Neural progenitor cell (in vitro differentiated cells): ENCODE data around the gene ZNF83.

Experiments used
- CTCF ChIP-seq: fragments of 200-600 bp; sonication (generic); IDR thresholded peaks from 2 replicates; pipeline ENCODE4 v1.5.1; 2017; ENCODE audit warnings: antibody characterized with exemption, mild to moderate bottlenecking
- EZH2 ChIP-seq: fragments of 200-600 bp; sonication (generic); IDR thresholded peaks from 2 replicates; pipeline ENCODE4 v1.6.1; 2017; ENCODE audit warnings: antibody characterized with exemption, mild to moderate bottlenecking, moderate library complexity
- EZH2phosphoT487 ChIP-seq: fragments of 200-600 bp; sonication (generic); IDR thresholded peaks from 2 replicates; pipeline ENCODE4 v1.6.1; 2017; ENCODE audit warnings: antibody characterized with exemption

DNA sequence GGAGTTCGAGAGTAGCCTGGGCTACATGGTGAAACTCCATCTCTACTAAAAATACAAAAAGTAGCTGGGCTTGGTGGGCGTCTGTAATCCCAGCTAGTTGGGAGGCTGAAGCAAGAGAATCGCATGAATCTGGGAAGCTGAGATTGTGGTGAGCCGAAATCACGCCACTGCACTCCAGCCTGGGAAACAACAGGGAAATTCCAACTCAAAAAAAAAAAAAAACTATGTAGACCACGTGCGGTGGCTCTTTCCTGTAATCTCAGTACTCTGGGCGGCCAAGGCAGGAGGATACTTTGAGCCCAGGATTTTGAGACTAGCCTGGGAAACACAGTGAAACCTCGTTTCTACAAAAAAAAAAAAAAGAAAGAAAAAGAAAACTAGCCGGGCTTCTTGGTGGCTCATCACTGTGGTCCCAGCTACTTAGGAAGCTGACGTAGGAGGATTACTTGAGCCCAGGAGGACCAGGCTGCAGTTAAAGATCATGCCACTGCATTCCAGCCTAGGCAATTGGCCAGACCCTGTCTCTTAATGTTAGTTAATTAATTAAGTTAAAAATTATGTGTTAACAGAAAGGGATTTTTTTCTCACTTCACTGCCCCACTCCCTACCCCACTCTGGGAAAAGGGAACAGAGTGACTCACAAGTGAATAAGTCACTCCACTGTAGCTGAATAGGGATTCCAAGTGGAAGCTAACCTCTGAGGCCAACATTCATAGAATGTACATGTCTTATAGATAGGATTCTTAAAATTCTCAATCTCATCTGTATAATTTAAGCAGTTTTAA, 2.2 kb downstream of the ZNF83 start:
- no peak for TF ChIP-seq CTCF
- no peak for TF ChIP-seq EZH2
- TF ChIP-seq EZH2phosphoT487: no peak
